Measurements from ENCODE around the gene DCAF17. TPM values are rescaled to one million over a fixed set of nuclear protein-coding genes. Genes with fewer than 3 reads are reported as not detected.
A peak's percentile ranks its signal among the peaks of the same experiment; 100 is the strongest.

Gene DCAF17
- total and polyA plus RNA-seq, 2 of the 13 experiments (the other 11 are each of a cell fraction or from before 2014, with no cell fraction given), result 13.7 to 30.0 TPM

DNA sequence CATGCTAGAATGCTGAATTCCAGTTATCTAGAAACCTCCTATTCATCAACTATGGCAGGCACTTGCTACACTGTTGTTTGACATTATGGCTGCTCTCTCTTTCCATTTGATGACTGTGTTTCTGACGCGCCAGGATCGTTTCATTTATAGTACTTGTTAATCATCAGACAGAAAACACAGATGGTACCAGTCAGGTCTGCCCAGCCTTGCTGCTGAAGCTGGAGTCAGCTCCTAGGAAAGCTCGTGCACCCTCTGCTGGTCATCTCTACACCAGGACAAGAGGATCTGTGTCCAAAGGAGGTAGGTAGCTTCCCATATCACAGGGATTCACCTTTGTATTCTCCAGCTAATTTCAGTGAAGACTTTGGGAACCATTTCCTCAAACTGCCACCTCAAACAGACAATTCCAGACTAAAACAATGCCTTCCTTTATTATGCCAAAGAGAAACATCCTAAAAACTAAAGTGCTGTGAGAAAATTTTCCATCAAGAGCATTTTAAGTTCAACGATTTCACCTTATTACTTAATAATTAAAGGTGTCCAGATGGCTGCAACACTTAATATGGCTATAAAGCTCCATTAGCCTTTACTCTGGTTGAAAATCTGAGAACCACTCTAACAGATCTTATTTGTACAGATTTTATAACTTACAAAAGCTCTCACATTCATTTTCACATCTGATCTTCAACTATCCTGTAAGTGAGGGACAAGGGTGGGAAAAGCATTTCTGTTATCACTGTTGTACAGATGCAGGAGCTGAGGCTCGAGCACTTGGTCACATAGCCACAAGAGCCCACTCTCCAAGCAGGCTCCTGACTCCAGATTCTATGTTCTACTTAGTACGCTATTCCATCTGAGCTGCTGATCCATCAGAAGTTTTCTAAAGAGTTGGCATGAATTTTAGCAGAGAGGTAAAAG is 17.8 kb upstream of the DCAF17 start:
- WGBS (ENCODE audit: low lambda C conversion rate), result 36% methylated on average over 7 of the region's 7 CpGs
- DNase-seq (ENCODE audit: low spot score), result peak; percentile 87
- H3K4me3 ChIP-seq (replicated peaks in 1 of 3; ENCODE audit: insufficient read depth in 1 of 3, low read depth in 2 of 3, low read length in 3 of 3), result no peak overlapping the region
- no peaks in the 10 kb centered on the region for H3K9me3 ChIP-seq (ENCODE audit: low read length)
- peaks cover 9% of the 10 kb centered on the region for H3K4me1 ChIP-seq (ENCODE audit: insufficient read depth, low read length)
- peak; percentile 94 for FAIRE-seq
- H3K9ac ChIP-seq (ENCODE audit: insufficient read depth, low read depth, low read length), result no peak overlapping the region
- H3K36me3 ChIP-seq (replicated peaks in 1 of 2; ENCODE audit: control insufficient read depth in 1 of 2, insufficient read depth in 2 of 2, low read length in 2 of 2), result no peaks in the 10 kb centered on the region; a peak in 2 of 5 replicates
- ATAC-seq, result peak; percentile 100
- no TSS peak for BruUV-seq (replicated peaks)
- H3K79me2 ChIP-seq (ENCODE audit: insufficient read depth, low read length), result peaks cover 45% of the 10 kb centered on the region
- H4K20me1 ChIP-seq (ENCODE audit: insufficient read depth, low read length), result peaks cover 5% of the 10 kb centered on the region; the same call in 1 of the 2 replicates
- in situ Hi-C loops (cut with HindIII; ENCODE audit: extremely low pct_ligation_motif_present, low pct_unique_long_range_greater_than_20kb), result loop anchor here (5.0 kb wide), 2 partner anchors 259 to 444 kb away; no protein-coding TSS in a partner anchor
- H3K27ac ChIP-seq (ENCODE audit: extremely low read length, insufficient read depth, low read length), result no peak overlapping the region
- H3K27me3 ChIP-seq (ENCODE audit: control insufficient read depth in 1 of 2, insufficient read depth in 2 of 2, low read length in 2 of 2), result no peaks in the 10 kb centered on the region
- ChIA-PET POLR2A (interaction anchor here (1.4 to 3.3 kb wide), 4 partner anchors 16 to 487 kb away, joined by 9 to 21 read pairs (median 18); partner anchors contain the start of genes DCAF17, GORASP2, METTL8 and TLK1), CTCF (ENCODE audit: low intra/inter-chr PET ratio, low total read pairs) (interaction anchor here (0.7 to 1.6 kb wide), 2 partner anchors 329 to 443 kb away, joined by 3 to 15 read pairs; no protein-coding TSS in a partner anchor)
- intact Hi-C loops (cut with micrococcal nuclease; ENCODE audit: unreplicated experiment), result loop anchor here (1.0 to 10.0 kb wide), 5 partner anchors 151 to 443 kb away; no protein-coding TSS in a partner anchor
- peak overlapping the region; percentile 40 for H3K4me2 ChIP-seq (ENCODE audit: low read depth, low read length)
- no peak overlapping the region for H2AFZ ChIP-seq (ENCODE audit: low read length)
- TF ChIP-seq NRL (CRISPR knock-in tag; IDR thresholded peaks at IDR 0.05; ENCODE audit: borderline replicate concordance), result no peak
- no peak for TF ChIP-seq TBX3 (IDR thresholded peaks at IDR 0.05; ENCODE audit: borderline replicate concordance)
- no peak for TF ChIP-seq ZNF160 (CRISPR knock-in tag; IDR thresholded peaks at IDR 0.05)
- peak; percentile 27; the same call in 1 of the 2 replicates for TF ChIP-seq FOXK1 (CRISPR knock-in tag; IDR thresholded peaks at IDR 0.05; ENCODE audit: borderline replicate concordance, low read depth)
- TF ChIP-seq, protein P1, sequence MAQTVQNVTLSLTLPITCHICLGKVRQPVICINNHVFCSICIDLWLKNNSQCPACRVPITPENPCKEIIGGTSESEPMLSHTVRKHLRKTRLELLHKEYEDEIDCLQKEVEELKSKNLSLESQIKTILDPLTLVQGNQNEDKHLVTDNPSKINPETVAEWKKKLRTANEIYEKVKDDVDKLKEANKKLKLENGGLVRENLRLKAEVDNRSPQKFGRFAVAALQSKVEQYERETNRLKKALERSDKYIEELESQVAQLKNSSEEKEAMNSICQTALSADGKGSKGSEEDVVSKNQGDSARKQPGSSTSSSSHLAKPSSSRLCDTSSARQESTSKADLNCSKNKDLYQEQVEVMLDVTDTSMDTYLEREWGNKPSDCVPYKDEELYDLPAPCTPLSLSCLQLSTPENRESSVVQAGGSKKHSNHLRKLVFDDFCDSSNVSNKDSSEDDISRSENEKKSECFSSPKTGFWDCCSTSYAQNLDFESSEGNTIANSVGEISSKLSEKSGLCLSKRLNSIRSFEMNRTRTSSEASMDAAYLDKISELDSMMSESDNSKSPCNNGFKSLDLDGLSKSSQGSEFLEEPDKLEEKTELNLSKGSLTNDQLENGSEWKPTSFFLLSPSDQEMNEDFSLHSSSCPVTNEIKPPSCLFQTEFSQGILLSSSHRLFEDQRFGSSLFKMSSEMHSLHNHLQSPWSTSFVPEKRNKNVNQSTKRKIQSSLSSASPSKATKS (CRISPR knock-in tag; IDR thresholded peaks at IDR 0.05), result no peak
- TF ChIP-seq ZFP41 (CRISPR knock-in tag; IDR thresholded peaks at IDR 0.05; ENCODE audit: borderline replicate concordance), result no peak
- 0 out of 2 replicates have a peak, but pooled peaks have one; percentile 28 for TF ChIP-seq ETV5 (CRISPR knock-in tag; IDR thresholded peaks at IDR 0.05; ENCODE audit: borderline replicate concordance)
- TF ChIP-seq POGZ (CRISPR knock-in tag; IDR thresholded peaks at IDR 0.05), result peak; percentile 59; the same call in 1 of the 2 replicates
- no peak for TF ChIP-seq ZNF747 (CRISPR knock-in tag; IDR thresholded peaks at IDR 0.05; ENCODE audit: borderline replicate concordance)
- TF ChIP-seq PITX1 (CRISPR knock-in tag; IDR thresholded peaks at IDR 0.05), result 0 out of 2 replicates have a peak, but pooled peaks have one; percentile 36
- TF ChIP-seq NCOA5 (CRISPR knock-in tag; IDR thresholded peaks at IDR 0.05), result no peak
- no peak for TF ChIP-seq ZNF30 (CRISPR knock-in tag; IDR thresholded peaks at IDR 0.05)
- TF ChIP-seq HOXA5 (CRISPR knock-in tag; IDR thresholded peaks at IDR 0.05), result no peak
- TF ChIP-seq XRCC5 (optimal IDR thresholded peaks at IDR 0.05; ENCODE audit: low read length), result peak; percentile 81
- no peak for TF ChIP-seq ZFP62 (CRISPR knock-in tag; IDR thresholded peaks at IDR 0.05)
- TF ChIP-seq, protein P2, sequence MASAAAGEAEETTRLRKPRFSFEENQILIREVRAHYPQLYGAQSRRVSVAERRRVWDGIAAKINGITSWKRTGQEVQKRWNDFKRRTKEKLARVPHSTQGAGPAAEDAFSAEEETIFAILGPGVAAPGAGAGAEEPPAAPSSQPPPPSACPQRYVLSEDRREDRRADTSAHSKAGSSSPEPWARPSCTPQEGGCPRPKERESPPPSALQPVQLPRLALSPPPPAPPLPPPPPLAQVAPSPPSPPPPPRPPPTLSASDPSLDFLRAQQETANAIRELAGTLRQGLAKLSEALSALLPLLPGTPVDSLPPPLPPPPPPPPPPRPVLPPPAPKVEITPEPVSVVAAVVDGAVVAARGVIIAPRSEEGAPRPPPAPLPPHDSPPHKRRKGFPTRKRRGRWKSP (CRISPR knock-in tag; IDR thresholded peaks at IDR 0.05), result no peak
- peak; percentile 63; the same call in 1 of the 2 replicates for TF ChIP-seq REPIN1 (CRISPR knock-in tag; IDR thresholded peaks at IDR 0.05; ENCODE audit: borderline replicate concordance, low read depth)
- TF ChIP-seq RNF2 (conservative IDR thresholded peaks at IDR 0.05; ENCODE audit: low read depth), result no peak
- TF ChIP-seq AHR (CRISPR knock-in tag; IDR thresholded peaks at IDR 0.05), result peak; percentile 66; the same call in 1 of the 2 replicates
- 0 out of 2 replicates have a peak, but pooled peaks have one; percentile 17 for TF ChIP-seq ZNF644 (CRISPR knock-in tag; IDR thresholded peaks at IDR 0.05; ENCODE audit: low read depth)
- TF ChIP-seq REL (CRISPR knock-in tag; conservative IDR thresholded peaks at IDR 0.05), result no peak
- TF ChIP-seq ZNF430 (CRISPR knock-in tag; IDR thresholded peaks at IDR 0.05), result no peak
